ENCODE measurements around the gene FPGS.
"Not testable (repeated sequence)": the region's sequence is repeated elsewhere in the genome, so short reads cannot be mapped to it uniquely, and the experiment has no call there.

FPGS gene

DNA sequence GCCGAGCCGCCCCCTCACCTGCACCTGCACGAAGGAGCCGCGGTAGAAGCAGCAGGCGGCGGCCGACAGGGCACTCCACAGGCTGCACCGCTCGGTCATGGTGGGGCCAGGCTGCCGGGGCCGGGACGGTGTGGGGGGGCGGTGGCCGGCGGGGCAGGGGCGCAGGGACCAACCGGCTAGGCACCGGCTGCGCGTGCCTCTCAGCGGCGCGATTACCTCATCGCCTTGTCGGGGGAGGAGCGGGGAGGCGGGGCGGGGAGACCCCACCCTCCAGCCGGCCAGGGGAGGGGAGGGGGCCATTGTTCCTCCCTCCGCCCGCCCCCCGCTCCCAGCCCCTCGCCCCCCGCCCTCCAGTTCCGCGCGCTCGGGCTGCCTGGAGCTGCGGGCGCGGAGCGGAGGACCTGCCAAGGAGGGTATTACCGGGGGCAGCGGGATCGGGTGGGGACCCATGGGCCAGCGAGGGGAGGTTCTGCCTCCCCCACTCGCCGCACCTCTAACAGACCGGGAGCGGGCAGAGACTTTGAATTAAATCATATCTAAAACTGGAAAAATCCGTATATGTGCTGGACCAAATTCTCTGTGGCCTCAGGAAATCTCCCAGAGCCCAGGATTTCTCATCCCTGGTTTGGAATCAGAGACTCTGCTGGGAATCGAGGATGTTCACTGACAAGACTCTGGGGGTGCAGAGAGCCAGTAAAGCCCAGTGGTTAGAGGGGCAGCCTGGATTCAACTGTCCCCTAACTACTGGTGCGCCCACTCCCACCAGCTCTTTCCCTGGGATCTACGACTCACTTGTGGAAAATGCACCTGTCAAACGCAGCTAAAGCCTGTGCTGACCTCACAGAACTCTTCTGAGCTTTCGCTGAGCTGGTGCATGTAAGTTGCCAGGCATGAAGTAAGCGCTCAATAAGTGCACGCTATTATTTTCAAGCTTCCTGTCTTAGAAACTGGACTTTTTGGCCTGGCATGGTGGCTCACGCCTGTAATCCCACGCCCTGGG, 47.3 kb upstream of the FPGS start:
- peak overlapping the region; percentile 58 for H3K4me3 ChIP-seq (ENCODE audit: low read depth, low read length)
- DNase-seq: peak; percentile 82

DNA sequence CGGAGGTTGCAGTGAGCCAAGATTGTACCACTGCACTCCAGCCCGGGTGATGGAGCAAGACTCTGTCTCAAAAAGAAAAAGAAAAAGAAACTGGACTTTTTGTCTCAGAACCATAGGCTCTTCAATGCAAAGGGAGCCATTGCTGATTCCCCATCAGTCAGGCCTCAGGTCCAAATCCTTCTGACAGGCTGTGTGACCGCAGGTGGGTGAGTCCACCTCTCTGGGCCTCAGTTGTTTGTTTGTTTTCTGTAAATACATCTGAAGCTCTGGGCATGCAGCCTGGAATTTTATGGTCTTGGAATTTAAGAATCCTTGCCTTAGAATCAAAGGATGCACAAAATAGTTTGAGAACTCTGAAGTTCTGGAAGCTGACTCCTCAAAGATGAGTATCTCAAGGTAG, 46.4 kb upstream of the FPGS start:
- H3K27me3 ChIP-seq (ENCODE audit: insufficient read depth, low read depth, severe bottlenecking): no peaks in the 10 kb centered on the region
- TF ChIP-seq, protein P1, sequence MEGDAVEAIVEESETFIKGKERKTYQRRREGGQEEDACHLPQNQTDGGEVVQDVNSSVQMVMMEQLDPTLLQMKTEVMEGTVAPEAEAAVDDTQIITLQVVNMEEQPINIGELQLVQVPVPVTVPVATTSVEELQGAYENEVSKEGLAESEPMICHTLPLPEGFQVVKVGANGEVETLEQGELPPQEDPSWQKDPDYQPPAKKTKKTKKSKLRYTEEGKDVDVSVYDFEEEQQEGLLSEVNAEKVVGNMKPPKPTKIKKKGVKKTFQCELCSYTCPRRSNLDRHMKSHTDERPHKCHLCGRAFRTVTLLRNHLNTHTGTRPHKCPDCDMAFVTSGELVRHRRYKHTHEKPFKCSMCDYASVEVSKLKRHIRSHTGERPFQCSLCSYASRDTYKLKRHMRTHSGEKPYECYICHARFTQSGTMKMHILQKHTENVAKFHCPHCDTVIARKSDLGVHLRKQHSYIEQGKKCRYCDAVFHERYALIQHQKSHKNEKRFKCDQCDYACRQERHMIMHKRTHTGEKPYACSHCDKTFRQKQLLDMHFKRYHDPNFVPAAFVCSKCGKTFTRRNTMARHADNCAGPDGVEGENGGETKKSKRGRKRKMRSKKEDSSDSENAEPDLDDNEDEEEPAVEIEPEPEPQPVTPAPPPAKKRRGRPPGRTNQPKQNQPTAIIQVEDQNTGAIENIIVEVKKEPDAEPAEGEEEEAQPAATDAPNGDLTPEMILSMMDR (IDR thresholded peaks at IDR 0.05; ENCODE audit: low read depth, low read length): no peak
- H3K4me3 ChIP-seq (ENCODE audit: low read depth, low read length): no peak overlapping the region
- H3K27ac ChIP-seq: no peak overlapping the region
- H3K9me3 ChIP-seq (ENCODE audit: severe bottlenecking): no peaks in the 10 kb centered on the region
- no peak for DNase-seq
- H3K36me3 ChIP-seq: no peaks in the 10 kb centered on the region

More for the DNA sequence above, 47.3 kb upstream of the FPGS start:
- Histone ChIP-seq H3K9me3 (ENCODE audit: severe bottlenecking) (no peaks in the 10 kb centered on the region), H3K36me3 (peaks cover 3% of the 10 kb centered on the region; the same call in 1 of the 2 replicates), H3K27me3 (ENCODE audit: insufficient read depth, low read depth, severe bottlenecking) (no peaks in the 10 kb centered on the region), H3K27ac (no peak overlapping the region)
- TF ChIP-seq, protein P1 (IDR thresholded peaks at IDR 0.05; ENCODE audit: low read depth, low read length): no peak

DNA sequence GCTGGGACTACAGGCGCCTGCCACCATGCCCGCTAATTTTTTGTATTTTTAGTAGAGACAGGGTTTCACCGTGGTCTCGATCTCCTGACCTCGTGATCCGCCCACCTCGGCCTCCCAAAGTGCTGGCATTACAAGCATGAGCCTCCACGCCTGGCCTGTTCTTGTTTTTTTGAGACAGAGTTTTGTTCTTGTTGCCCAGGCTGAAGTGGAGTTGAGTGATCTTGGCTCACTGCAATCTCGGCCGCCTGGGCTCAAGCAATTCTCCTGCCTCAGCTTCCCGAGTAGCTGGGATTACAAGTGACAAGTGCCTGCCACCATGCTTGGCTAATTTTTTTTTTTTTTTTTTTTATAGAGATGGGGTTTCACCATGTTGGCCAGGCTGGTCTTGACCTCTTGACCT, 45.9 kb upstream of the FPGS start:
- H3K27me3 ChIP-seq (ENCODE audit: insufficient read depth, low read depth, severe bottlenecking); H3K36me3 ChIP-seq; DNase-seq: not testable (repeated sequence)

DNA sequence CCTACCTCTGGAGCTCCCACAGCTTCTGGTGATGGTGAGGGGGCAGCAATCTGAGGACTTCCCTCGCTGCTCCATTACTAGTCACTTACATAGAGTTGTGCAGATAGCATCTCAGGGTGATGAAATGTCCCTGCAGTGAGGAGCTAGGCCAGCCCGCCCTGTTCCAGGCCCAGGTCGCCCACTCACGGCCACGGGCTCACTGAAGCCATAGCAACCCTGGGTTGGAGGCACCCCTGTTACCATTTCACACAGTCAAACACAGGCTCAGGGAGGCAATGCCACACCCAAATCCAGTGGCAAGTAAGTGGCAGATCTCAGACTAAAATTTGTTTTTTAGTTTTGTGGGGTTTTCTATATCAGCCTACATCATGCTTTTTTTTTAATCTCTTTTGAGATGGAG, 43.8 kb upstream of the FPGS start:
- Histone ChIP-seq H3K27ac (no peak overlapping the region), H3K9me3 (ENCODE audit: severe bottlenecking) (no peaks in the 10 kb centered on the region), H3K27me3 (ENCODE audit: insufficient read depth, low read depth, severe bottlenecking) (no peaks in the 10 kb centered on the region), H3K4me3 (ENCODE audit: low read depth, low read length) (no peak overlapping the region), H3K36me3 (no peaks in the 10 kb centered on the region)
- TF ChIP-seq, protein P1 (IDR thresholded peaks at IDR 0.05; ENCODE audit: low read depth, low read length): no peak
- no peak for DNase-seq

More for the DNA sequence above, 45.9 kb upstream of the FPGS start:
- H3K27ac ChIP-seq; H3K9me3 ChIP-seq (ENCODE audit: severe bottlenecking); H3K4me3 ChIP-seq (ENCODE audit: low read depth, low read length): not testable (repeated sequence)

DNA sequence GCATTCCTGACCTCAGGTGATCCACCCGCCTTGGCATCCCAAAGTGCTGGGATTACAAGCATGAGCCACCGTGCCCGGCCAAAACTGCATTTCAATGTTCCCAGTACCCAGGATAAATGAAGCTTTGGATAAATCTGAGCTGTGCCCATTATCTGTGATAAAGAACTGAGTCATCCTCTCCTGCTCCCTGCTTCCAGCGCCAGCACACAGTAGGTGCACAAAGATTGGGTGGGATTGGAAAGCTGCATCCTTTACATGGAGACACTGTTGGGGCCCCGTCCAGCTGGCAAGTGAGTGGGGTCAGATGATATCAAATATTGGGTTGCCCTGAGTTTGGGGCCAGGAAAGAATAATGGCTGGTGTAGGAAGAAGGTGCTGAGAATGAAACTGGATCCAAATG, 41.6 kb upstream of the FPGS start:
- no peaks in the 10 kb centered on the region for H3K36me3 ChIP-seq
- H3K27ac ChIP-seq: no peak overlapping the region
- TF ChIP-seq, protein P1 (IDR thresholded peaks at IDR 0.05; ENCODE audit: low read depth, low read length): no peak
- H3K9me3 ChIP-seq (ENCODE audit: severe bottlenecking): peaks cover 4% of the 10 kb centered on the region
- H3K27me3 ChIP-seq (ENCODE audit: insufficient read depth, low read depth, severe bottlenecking): no peaks in the 10 kb centered on the region
- H3K4me3 ChIP-seq (ENCODE audit: low read depth, low read length): no peak overlapping the region
- DNase-seq: no peak

DNA sequence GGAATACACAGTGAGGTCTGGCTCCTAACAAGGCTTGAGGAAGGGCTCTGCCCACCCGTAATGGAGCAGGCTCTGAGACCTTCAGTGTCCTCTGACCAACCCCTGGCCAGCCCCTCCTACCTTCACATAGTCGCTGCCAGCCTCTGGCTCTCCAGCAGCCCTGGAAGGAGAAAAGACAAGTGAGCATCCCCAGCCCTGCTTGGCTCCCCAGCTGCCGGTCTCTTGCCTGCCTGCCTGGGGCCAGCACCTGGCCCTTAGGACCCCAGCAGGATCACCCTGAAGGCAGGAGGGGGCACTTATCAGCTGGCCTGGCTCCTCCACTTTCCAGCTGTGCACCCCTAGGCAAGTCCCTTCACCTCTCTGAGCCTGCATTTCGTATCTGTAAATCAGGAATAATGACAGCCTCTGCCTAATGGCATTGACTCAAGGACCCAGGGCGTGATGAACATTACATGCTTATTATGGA, 41.2 kb upstream of the FPGS start:
- no peak for DNase-seq
- Histone ChIP-seq H3K36me3 (no peaks in the 10 kb centered on the region), H3K4me3 (ENCODE audit: low read depth, low read length) (no peak overlapping the region), H3K27me3 (ENCODE audit: insufficient read depth, low read depth, severe bottlenecking) (no peaks in the 10 kb centered on the region), H3K9me3 (ENCODE audit: severe bottlenecking) (peaks cover 4% of the 10 kb centered on the region), H3K27ac (no peak overlapping the region)
- TF ChIP-seq, protein P1 (IDR thresholded peaks at IDR 0.05; ENCODE audit: low read depth, low read length): no peak

All from WERI-Rb-1 (cell line).